Panc1 (cell line): ENCODE measurements around the gene TRAF3IP1. TPM values are rescaled to one million over a fixed set of nuclear protein-coding genes. Genes with fewer than 3 reads are reported as not detected.

ENCODE experiments used
- ATAC-seq: fragments of 200-7000 bp; cut with Tn5 transposase; 2 replicates; pipeline ENCODE4 v1.9.1; 2020; ENCODE audit warnings: mild to moderate bottlenecking, moderate library complexity
- BruUV-seq: library from RNA; stranded (reverse); fragments of 400-500 nt; replicated peaks from 2 replicates; lab custom pipeline; 2021; lab: Mats Ljungman, UMichigan
- CTCF ChIA-PET: fragments of 300-600 bp; sonication (Branson Sonifier 250); formaldehyde crosslinking; loops from one replicate; lab custom pipeline; 2022; ENCODE audit warnings: antibody characterized with exemption; lab: Charles Lee
- POLR2A ChIA-PET: fragments of 300-600 bp; sonication (Branson Sonifier 250); formaldehyde crosslinking; loops from one replicate; lab custom pipeline; 2022; ENCODE audit warnings: antibody characterized with exemption; lab: Charles Lee
- DNase-seq: peaks from one replicate; pipeline ENCODE4 v3.0.0-alpha.2; 2010; ENCODE audit warnings: low read depth, low spot score
- H3K27ac ChIP-seq: 2 replicates; pipeline ENCODE4 v1.5.1; 2011; ENCODE audit warnings: mild to moderate bottlenecking, low read length, inconsistent platforms
- H3K27me3 ChIP-seq: fragments of 200-500 bp; sonication (Bioruptor generic); 2 replicates; pipeline ENCODE4 v1.6.0; 2014; ENCODE audit warnings: low read length, inconsistent platforms; ENCODE audit not compliant: control insufficient read depth, insufficient read depth
- H3K36me3 ChIP-seq: fragments of 200-500 bp; sonication (Bioruptor generic); 2 replicates; pipeline ENCODE4 v1.5.1; 2014; ENCODE audit warnings: inconsistent platforms, mild to moderate bottlenecking, low read length, moderate library complexity; ENCODE audit not compliant: control insufficient read depth, insufficient read depth
- H3K4me1 ChIP-seq: 2 replicates; pipeline ENCODE4 v1.5.1; 2011; ENCODE audit warnings: inconsistent platforms, mild to moderate bottlenecking, low read length, moderate library complexity; ENCODE audit not compliant: control insufficient read depth, insufficient read depth
- H3K4me3 ChIP-seq, 2 experiments: 2 replicates each; pipeline ENCODE4 v1.5.1; 2011 to 2012; ENCODE audit warnings: low read depth in 2 of 2, low read length in 2 of 2, mild to moderate bottlenecking in 2 of 2, inconsistent platforms in 1 of 2, moderate library complexity in 1 of 2
- H3K9me3 ChIP-seq: fragments of 200-500 bp; sonication (Bioruptor generic); 2 replicates; pipeline ENCODE4 v1.5.1; 2014; ENCODE audit warnings: low read depth, mild to moderate bottlenecking, inconsistent platforms, low read length, moderate library complexity; ENCODE audit not compliant: control insufficient read depth, insufficient read depth
- CTCF ChIP-seq: fragments of 450-650 bp; IDR thresholded peaks from 2 replicates; pipeline ENCODE4 v1.5.1; 2017; ENCODE audit warnings: mild to moderate bottlenecking
- POLR2AphosphoS5 ChIP-seq: IDR thresholded peaks from 2 replicates; pipeline ENCODE4 v1.6.1; 2012; ENCODE audit warnings: mild to moderate bottlenecking, low read depth, low read length, moderate library complexity
- REST ChIP-seq, 2 experiments: IDR thresholded peaks; 2 replicates each; pipeline ENCODE4 v1.6.1; 2011 to 2012; ENCODE audit warnings: low read depth in 2 of 2, control low read depth in 1 of 2, low read length in 1 of 2, mild to moderate bottlenecking in 1 of 2, moderate library complexity in 1 of 2; ENCODE audit not compliant: insufficient read depth in 1 of 2
- SIN3A ChIP-seq: IDR thresholded peaks from 2 replicates; pipeline ENCODE4 v1.6.1; 2012; ENCODE audit warnings: low read depth, mild to moderate bottlenecking, low read length, moderate library complexity, borderline replicate concordance; ENCODE audit not compliant: insufficient read depth
- TCF7L2 ChIP-seq: IDR thresholded peaks from 2 replicates; pipeline ENCODE4 v1.6.1; 2011; ENCODE audit warnings: mild to moderate bottlenecking, low read depth, low read length, inconsistent platforms
- in situ Hi-C: cut with HindIII; loops from 2 replicates; pipeline ENCODE4 v1.10.0; 2016; ENCODE audit warnings: low sequenced_read_pairs, low pct_unique_long_range_greater_than_20kb
- intact Hi-C: fragments of 100-400 bp; cut with micrococcal nuclease; formaldehyde crosslinking; loops from one replicate; pipeline ENCODE4 v1.10.0; 2022; ENCODE audit not compliant: unreplicated experiment
- total RNA-seq: library from RNA; stranded (reverse); gene quantifications from one replicate; pipeline ENCODE4 v1.2.1, GENCODE V29; 2021; ENCODE audit not compliant: unreplicated experiment

TRAF3IP1 gene
- total RNA-seq, 1 experiment from 2014 or later, result 23.4 TPM

GRCh38 chr2:238418999-238419546, 98.8 kb downstream of the TRAF3IP1 start:
- POLR2A ChIA-PET, result no interaction called here
- Histone ChIP-seq H3K27me3 (no peaks in the 10 kb centered on the region), H3K9me3 (0 out of 2 replicates have a peak, but pooled peaks cover 9% of the 10 kb centered on the region), H3K4me1 (peaks cover 2% of the 10 kb centered on the region; the same call in 1 of the 2 replicates), H3K27ac (no peak overlapping the region), H3K4me3 (no peak overlapping the region), H3K36me3 (no peaks in the 10 kb centered on the region)
- ATAC-seq (no peak), DNase-seq (no peak)
- in situ Hi-C loops, result no loop called here
- no peak for TF ChIP-seq CTCF
- TF ChIP-seq POLR2AphosphoS5, result no peak
- no peak for TF ChIP-seq REST (IDR thresholded peaks at IDR 0.05; ENCODE audit: insufficient read depth in 1 of 2, low read depth in 2 of 2, low read length in 1 of 2)
- no peak for TF ChIP-seq TCF7L2
- TF ChIP-seq SIN3A, result no peak
- CTCF ChIA-PET, result no interaction called here
- no TSS peak for BruUV-seq
- intact Hi-C loops, result no loop called here

GRCh38 chr2:238420442-238420841, 100.1 kb downstream of the TRAF3IP1 start:
- H3K36me3 ChIP-seq, result no peaks in the 10 kb centered on the region
- no peak for DNase-seq
- peaks cover 4% of the 10 kb centered on the region for H3K4me1 ChIP-seq
- intact Hi-C loops (no loop called here), in situ Hi-C loops (no loop called here)
- no peak overlapping the region for H3K4me3 ChIP-seq
- no peak overlapping the region for H3K27ac ChIP-seq
- 0 out of 2 replicates have a peak, but pooled peaks cover 4% of the 10 kb centered on the region for H3K9me3 ChIP-seq
- ATAC-seq, result no peak
- CTCF ChIA-PET, result interaction anchor here (0.6 kb wide), 1 partner anchor 131 kb away, joined by 4 read pairs; no protein-coding TSS in a partner anchor
- H3K27me3 ChIP-seq, result no peaks in the 10 kb centered on the region
- TF ChIP-seq CTCF (no peak), POLR2AphosphoS5 (no peak), SIN3A (no peak), TCF7L2 (no peak), REST (IDR thresholded peaks at IDR 0.05; ENCODE audit: insufficient read depth in 1 of 2, low read depth in 2 of 2, low read length in 1 of 2) (no peak)
- POLR2A ChIA-PET, result no interaction called here
- BruUV-seq, result no TSS peak
